ENCODE measurements around the gene ROR2.

GRCh38 chr9:91710158-91710557 is 239.9 kb downstream of the ROR2 start:
- no peak for TF ChIP-seq POLR2A (IDR thresholded peaks at IDR 0.05; ENCODE audit: low read depth, low read length)
- no peak for TF ChIP-seq POLR2AphosphoS5 (IDR thresholded peaks at IDR 0.05; ENCODE audit: low read depth, low read length)
- TF ChIP-seq TAF1 (IDR thresholded peaks at IDR 0.05; ENCODE audit: borderline replicate concordance, low read depth, low read length) = no peak

All from GM12892 (cell line).